Brain pericyte (primary cell): Measurements from ENCODE around the gene AGBL3.
"Not testable (repeated sequence)": the region's sequence is repeated elsewhere in the genome, so short reads cannot be mapped to it uniquely, and the experiment has no call there.

Source experiments
- DNase-seq: peaks from one replicate; pipeline ENCODE4 v3.0.0-alpha.2; 2012; ENCODE audit warnings: low read depth, low spot score

Gene AGBL3

GRCh38 chr7:134963036-134963435 is 23.3 kb upstream of the AGBL3 start:
- DNase-seq = no peak

GRCh38 chr7:134966691-134967090 is 19.6 kb upstream of the AGBL3 start:
- DNase-seq = no peak

GRCh38 chr7:134968110-134968509 is 18.2 kb upstream of the AGBL3 start:
- no peak for DNase-seq

- not testable (repeated sequence) for DNase-seq
Measured at GRCh38 chr7:134981645-134982044, 4.7 kb upstream of the AGBL3 start.

- DNase-seq = no peak
Measured at GRCh38 chr7:134985894-134986362, 380 bp upstream of the AGBL3 start.

- no peak for DNase-seq
Measured at GRCh38 chr7:134988161-134988560, 1.9 kb downstream of the AGBL3 start.

GRCh38 chr7:134991469-134992339 is 5.4 kb downstream of the AGBL3 start:
- DNase-seq = no peak

- DNase-seq = peak; percentile 36
Measured at GRCh38 chr7:134992626-134993179, 6.4 kb downstream of the AGBL3 start.

- DNase-seq = no peak
Measured at GRCh38 chr7:134993877-134994456, 7.7 kb downstream of the AGBL3 start.

- DNase-seq = no peak
Measured at GRCh38 chr7:134995239-134996096, 9.2 kb downstream of the AGBL3 start.

- DNase-seq = peak; percentile 67
Measured at GRCh38 chr7:134996097-134996550, 9.8 kb downstream of the AGBL3 start.

- no peak for DNase-seq
Measured at GRCh38 chr7:134997214-134997885, 11.0 kb downstream of the AGBL3 start.

- no peak for DNase-seq
Measured at GRCh38 chr7:134999136-134999535, 12.8 kb downstream of the AGBL3 start.

- DNase-seq = no peak
Measured at GRCh38 chr7:135001390-135002165, 15.3 kb downstream of the AGBL3 start.

GRCh38 chr7:135012229-135012628 is 25.9 kb downstream of the AGBL3 start:
- DNase-seq = no peak

GRCh38 chr7:135023622-135024021 is 37.3 kb downstream of the AGBL3 start:
- no peak for DNase-seq

GRCh38 chr7:135035252-135035651 is 48.9 kb downstream of the AGBL3 start:
- DNase-seq = no peak

GRCh38 chr7:135067017-135067416 is 80.7 kb downstream of the AGBL3 start:
- not testable (repeated sequence) for DNase-seq

- no peak for DNase-seq
Measured at GRCh38 chr7:135074096-135074495, 87.8 kb downstream of the AGBL3 start.

GRCh38 chr7:135074531-135074930 is 88.2 kb downstream of the AGBL3 start:
- DNase-seq = no peak
